SK-MEL-5 (cell line): ENCODE data around the gene PLXNA4. TPM values are rescaled to one million over a fixed set of nuclear protein-coding genes. Genes with fewer than 3 reads are reported as not detected.

Experiments
- DNase-seq: peaks from one replicate; pipeline ENCODE4 v3.0.0-alpha.2; 2016; ENCODE audit warnings: low read depth, low spot score
- in situ Hi-C: cut with HindIII; loops from 2 replicates; pipeline ENCODE4 v1.10.0; 2016; ENCODE audit warnings: low sequenced_read_pairs, high pct_unique_total_duplicates, low pct_unique_long_range_greater_than_20kb
- total RNA-seq: library from RNA; depleted of rRNA; stranded (reverse); fragments of >200 nt; shearing (Covaris generic); gene quantifications from 2 replicates; pipeline ENCODE4 v1.2.3, GENCODE V29; 2014

Gene PLXNA4
- total RNA-seq, 1 experiment from 2014 or later: 0.18 TPM

GRCh38 chr7:132425942-132426341 lies 150.3 kb downstream of the PLXNA4 start:
- DNase-seq: no peak
- in situ Hi-C loops: no loop called here

GRCh38 chr7:132424821-132425724 lies 151.2 kb downstream of the PLXNA4 start:
- no peak for DNase-seq
- in situ Hi-C loops: no loop called here

DNA sequence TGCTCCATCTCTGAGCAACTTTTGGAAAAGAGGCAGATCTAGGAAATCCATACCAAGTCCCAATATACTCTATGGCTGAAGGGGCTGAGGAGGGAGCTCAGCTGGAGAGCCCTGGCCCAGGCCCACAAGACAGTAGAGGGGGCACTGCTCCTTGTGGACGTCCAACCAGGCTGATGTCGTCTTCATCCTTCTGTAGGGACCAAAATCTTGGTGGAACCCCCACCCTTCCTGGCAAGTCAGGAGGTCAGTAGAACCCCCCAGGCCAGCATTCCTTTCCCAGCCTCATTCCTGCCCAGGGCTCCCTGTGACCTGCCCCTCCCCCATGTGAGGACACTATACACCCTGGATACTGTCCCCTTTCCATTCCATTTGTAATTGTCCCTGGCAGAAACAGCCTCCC lies 152.0 kb downstream of the PLXNA4 start:
- in situ Hi-C loops: no loop called here
- DNase-seq: no peak

- in situ Hi-C loops: no loop called here
- no peak for DNase-seq
Measured at GRCh38 chr7:132423594-132424200, 152.6 kb downstream of the PLXNA4 start.

DNA sequence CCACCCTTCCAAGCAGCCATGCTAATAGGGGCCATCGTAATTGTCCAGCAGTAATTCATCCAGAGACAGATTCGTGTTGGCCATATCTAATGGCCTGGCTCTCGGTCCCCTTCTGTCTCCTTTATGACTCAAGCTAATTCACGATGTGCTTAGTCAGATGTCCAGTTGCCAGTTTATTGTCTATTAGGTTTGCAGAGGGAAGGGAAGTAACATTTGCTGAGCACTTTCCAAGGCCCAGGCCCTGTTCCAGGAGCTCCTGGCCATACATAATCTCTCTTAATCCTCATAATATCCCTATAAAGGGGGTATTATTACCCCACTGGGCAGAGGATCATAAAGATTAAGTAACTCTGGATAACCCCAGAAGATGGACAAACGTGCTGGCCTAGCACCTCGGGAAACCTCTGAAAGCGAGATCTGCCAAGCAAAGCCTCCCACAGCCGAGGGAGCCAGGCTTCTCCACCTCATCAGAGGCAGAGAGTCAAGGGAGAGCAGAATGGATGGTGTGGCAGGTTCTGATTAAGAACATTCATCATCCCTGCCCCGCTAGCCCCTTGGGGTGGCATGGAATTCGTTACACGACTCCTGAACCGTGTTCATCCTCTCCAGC lies 153.7 kb downstream of the PLXNA4 start:
- in situ Hi-C loops: no loop called here
- DNase-seq: no peak

DNA sequence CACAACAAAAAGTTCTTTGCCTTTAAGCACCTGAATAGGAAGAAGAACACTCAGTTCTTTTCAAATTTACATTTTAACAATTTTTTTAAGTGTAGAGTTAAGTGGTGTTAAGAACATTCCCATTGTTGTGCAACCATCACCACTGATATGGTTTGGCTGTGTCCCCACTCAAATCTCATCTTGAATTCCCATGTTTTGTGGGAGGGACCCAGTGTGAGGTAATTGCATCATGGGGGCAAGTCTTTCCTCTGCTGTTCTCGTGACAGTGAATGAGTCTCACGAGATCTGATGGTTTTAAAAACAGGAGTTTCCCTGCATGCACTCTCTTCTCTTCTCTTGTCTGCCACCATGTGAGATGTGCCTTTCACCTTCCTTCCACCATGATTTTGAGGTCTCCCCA lies 155.7 kb downstream of the PLXNA4 start:
- in situ Hi-C loops: no loop called here
- no peak for DNase-seq

DNA sequence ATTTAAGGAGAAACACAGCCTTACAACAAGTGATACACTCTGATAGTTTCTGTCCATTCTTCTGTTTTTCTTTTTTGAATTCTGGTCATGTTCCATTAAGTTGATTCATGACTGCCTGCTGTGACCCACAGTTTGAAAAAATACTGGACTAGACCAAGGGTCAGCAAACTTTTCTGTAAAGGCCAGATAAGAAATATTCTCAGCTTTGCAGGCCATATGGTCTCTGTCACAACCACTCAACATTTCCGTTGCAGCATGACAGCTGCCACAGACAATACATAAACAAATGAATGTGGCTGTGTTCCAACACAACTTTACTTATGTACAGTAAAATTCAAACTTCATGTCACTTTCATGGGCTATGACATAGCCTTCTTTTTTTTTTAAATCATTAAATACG lies 156.7 kb downstream of the PLXNA4 start:
- DNase-seq: no peak
- in situ Hi-C loops: no loop called here

GRCh38 chr7:132418840-132419239 lies 157.4 kb downstream of the PLXNA4 start:
- DNase-seq: no peak
- in situ Hi-C loops: no loop called here

DNA sequence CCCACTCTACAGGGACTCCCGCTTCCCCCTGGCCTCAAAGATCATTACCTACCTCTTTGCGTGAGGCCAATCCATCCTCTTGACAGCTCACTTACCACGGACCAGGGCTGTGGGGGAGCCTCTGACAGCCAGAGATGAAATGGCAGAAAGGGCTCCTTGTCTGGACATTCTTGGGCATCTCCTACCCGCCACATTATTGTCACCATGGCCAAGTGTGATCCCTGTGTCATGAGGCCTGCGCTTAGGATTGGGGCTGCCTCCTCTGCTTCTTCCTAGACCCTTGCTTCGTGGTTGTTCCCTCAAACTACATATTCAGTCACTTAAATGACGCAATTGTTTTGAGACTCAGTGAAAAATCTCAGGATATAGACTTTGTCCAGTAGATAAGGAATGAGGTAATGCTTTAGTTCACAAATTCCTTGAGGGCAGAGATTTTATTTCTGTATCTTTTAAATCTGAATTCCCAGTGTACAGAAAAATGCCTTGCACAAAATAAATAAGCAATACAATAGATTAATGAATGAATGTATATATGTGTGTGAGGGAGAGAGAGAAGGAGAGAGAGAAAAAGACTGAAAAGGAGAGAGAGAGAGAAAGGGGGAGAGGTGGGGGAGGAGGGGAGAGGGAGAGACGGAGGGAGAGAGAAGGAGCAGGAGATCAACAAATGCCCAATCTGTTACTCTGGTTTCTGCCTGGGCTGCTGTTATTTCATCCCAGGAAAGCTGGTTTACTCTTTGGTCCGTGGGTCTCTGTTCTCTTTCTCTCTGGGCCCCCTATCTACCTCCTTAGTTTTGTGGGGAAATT lies 159.0 kb downstream of the PLXNA4 start:
- in situ Hi-C loops: no loop called here
- DNase-seq: no peak

DNA sequence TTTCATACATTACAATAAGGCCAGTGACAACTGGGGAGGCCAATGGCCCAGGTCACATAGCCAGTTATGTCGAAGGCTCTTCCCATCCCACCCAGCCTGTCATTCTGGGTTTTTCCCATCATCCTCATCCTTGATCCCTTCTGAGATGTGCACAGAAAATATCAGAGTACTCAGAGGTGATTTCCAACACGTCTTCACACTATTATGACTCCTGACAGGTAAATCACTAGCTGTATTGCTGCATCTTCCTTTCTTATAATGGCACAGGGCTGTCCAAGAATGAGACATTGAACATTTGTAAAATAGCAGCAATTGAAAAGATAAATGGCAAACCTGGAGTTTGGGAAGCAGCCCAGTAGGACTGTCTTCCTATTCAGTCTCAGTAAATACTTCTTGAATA lies 159.9 kb downstream of the PLXNA4 start:
- no peak for DNase-seq
- in situ Hi-C loops: no loop called here

- no peak for DNase-seq
- in situ Hi-C loops: no loop called here
Measured at GRCh38 chr7:132415259-132415658, 161.0 kb downstream of the PLXNA4 start.

GRCh38 chr7:132414857-132415256 lies 161.4 kb downstream of the PLXNA4 start:
- in situ Hi-C loops: no loop called here
- no peak for DNase-seq

DNA sequence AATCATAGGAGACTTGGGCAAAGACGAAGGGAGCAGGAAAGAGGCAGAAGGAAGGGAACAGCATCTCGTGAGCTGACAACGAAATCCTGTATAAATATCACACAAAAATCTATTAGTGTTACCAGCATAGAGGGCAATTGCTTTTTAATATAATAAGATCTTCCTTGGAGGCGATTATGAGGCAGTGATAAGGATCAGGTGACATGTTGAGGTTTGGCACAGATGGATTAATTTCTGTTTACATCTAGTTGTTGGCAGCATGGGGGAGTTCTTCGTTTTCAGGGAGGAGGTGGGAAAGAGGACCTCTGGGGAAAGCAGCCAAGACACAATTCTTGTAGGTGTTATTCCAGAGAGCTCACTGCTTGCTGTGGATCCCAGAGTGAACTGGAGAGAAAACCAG lies 163.8 kb downstream of the PLXNA4 start:
- no peak for DNase-seq
- in situ Hi-C loops: no loop called here

- no peak for DNase-seq
- in situ Hi-C loops: no loop called here
Measured at GRCh38 chr7:132410861-132411541, 165.3 kb downstream of the PLXNA4 start.

GRCh38 chr7:132410385-132410784 lies 165.9 kb downstream of the PLXNA4 start:
- DNase-seq: no peak
- in situ Hi-C loops: no loop called here

- no peak for DNase-seq
- in situ Hi-C loops: no loop called here
Measured at GRCh38 chr7:132407764-132408163, 168.5 kb downstream of the PLXNA4 start.

DNA sequence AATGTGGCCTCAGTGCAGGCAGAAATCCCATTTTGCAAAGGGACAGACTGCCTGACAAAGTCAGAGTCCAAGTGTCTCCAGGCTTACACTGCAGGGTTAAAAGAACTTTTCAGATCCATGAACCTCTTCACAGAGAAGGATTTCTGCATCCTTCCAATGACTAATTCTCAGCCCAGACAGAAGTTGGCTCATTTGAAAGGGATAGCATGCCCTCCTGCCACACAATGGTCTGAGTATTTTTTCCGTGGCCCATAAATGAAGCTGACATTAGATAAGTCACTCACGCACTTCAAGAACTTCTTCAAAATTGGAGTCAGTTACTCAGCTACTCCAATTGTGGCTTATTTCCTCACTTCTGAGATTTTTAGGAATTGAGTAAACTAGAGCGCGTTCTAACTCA lies 170.2 kb downstream of the PLXNA4 start:
- DNase-seq: no peak
- in situ Hi-C loops: no loop called here
